Breast epithelium (tissue), 4 donors: ENCODE data around the gene ADAD2. TPM values are rescaled to one million over a fixed set of nuclear protein-coding genes. Genes with fewer than 3 reads are reported as not detected.

ENCODE experiments used
- DNase-seq, 2 donors: peaks; one replicate each; pipeline ENCODE4 v3.0.0-alpha.2; 2019; ENCODE audit warnings: low spot score in 2 of 2
- H3K27ac ChIP-seq, 2 donors: fragments of 200-600 bp; sonication (generic) in 1 of 2; one replicate each; pipeline ENCODE4 v1.5.1; 2016 to 2019; ENCODE audit warnings: mild to moderate bottlenecking in 1 of 2
- H3K27me3 ChIP-seq, 2 donors: fragments of 200-600 bp; sonication (generic) in 1 of 2; one replicate each; pipeline versions ENCODE4 v1.5.1 to v1.6.0; 2017 to 2019; ENCODE audit warnings: control low read depth in 1 of 2, mild to moderate bottlenecking in 1 of 2
- H3K36me3 ChIP-seq: fragments of 200-600 bp; one replicate; pipeline ENCODE4 v1.5.1; 2019
- H3K4me1 ChIP-seq, 2 donors: fragments of 200-600 bp; sonication (generic); one replicate each; pipeline ENCODE4 v1.5.1; 2016 to 2019; ENCODE audit warnings: control low read depth in 1 of 2
- H3K4me3 ChIP-seq, 3 donors: fragments of 200-600 bp; sonication (generic); 1 replicate in 2 of 3; 2 replicates in 1 of 3; pipeline ENCODE4 v1.5.1; 2016 to 2019; ENCODE audit warnings: mild to moderate bottlenecking in 3 of 3, moderate library complexity in 2 of 3
- H3K9me3 ChIP-seq, 2 donors: fragments of 200-600 bp; sonication (generic) in 1 of 2; one replicate each; pipeline ENCODE4 v1.5.1; 2016 to 2019; ENCODE audit warnings: control low read depth in 1 of 2
- CTCF ChIP-seq, 3 donors: fragments of 450-650 bp; IDR thresholded peaks; one replicate each; pipeline ENCODE4 v1.5.1; 2016 to 2017; ENCODE audit warnings: antibody characterized with exemption in 3 of 3, mild to moderate bottlenecking in 3 of 3, moderate library complexity in 3 of 3
- POLR2A ChIP-seq: fragments of 450-650 bp; IDR thresholded peaks from one replicate; pipeline ENCODE4 v1.6.1; 2016; ENCODE audit warnings: antibody characterized with exemption, mild to moderate bottlenecking, moderate library complexity
- POLR2AphosphoS5 ChIP-seq, 3 donors: sonication (generic); formaldehyde crosslinking; IDR thresholded peaks; one replicate each; pipeline ENCODE4 v1.6.1; 2017; ENCODE audit warnings: antibody characterized with exemption in 3 of 3
- intact Hi-C: fragments of 100-400 bp; cut with DNase I; formaldehyde crosslinking; loops from one replicate; pipeline ENCODE4 v1.15.1; 2023; ENCODE audit warnings: low total_unique reads
- total RNA-seq, 3 donors: library from RNA; depleted of rRNA; stranded (reverse); fragments of >200 nt; gene quantifications; one replicate each; pipeline ENCODE4 v1.1.0, GENCODE V29; 2016

ADAD2 gene
- total RNA-seq, 3 donors from 2014 or later, result 0.15 to 0.96 TPM; not detected in 1

- no peaks in the 10 kb centered on the region for H3K36me3 ChIP-seq
- DNase-seq, result no peak
- TF ChIP-seq CTCF (IDR thresholded peaks at IDR 0.05) (no peak), POLR2AphosphoS5 (IDR thresholded peaks at IDR 0.05) (no peak), POLR2A (no peak)
- no peaks in the 10 kb centered on the region for H3K9me3 ChIP-seq
- intact Hi-C loops, result no loop called here
- no peak overlapping the region for H3K27ac ChIP-seq
- H3K4me1 ChIP-seq, result no peaks in the 10 kb centered on the region
- H3K27me3 ChIP-seq, result no peaks in the 10 kb centered on the region
- H3K4me3 ChIP-seq, result no peak overlapping the region
Observed at GRCh38 chr16:84156342-84156784, 34.6 kb upstream of the ADAD2 start.

GRCh38 chr16:84159007-84159406 is 31.9 kb upstream of the ADAD2 start:
- intact Hi-C loops, result loop anchor here (2.0 kb wide), 1 partner anchor 56 kb away; no protein-coding TSS in a partner anchor
- no peaks in the 10 kb centered on the region for H3K9me3 ChIP-seq
- TF ChIP-seq CTCF (IDR thresholded peaks at IDR 0.05) (no peak), POLR2A (no peak), POLR2AphosphoS5 (IDR thresholded peaks at IDR 0.05) (no peak)
- no peaks in the 10 kb centered on the region for H3K27me3 ChIP-seq
- H3K36me3 ChIP-seq, result no peaks in the 10 kb centered on the region
- H3K27ac ChIP-seq, result no peak overlapping the region
- DNase-seq, result no peak
- H3K4me1 ChIP-seq, result no peaks in the 10 kb centered on the region
- no peak overlapping the region for H3K4me3 ChIP-seq

GRCh38 chr16:84159800-84160199 is 31.2 kb upstream of the ADAD2 start:
- intact Hi-C loops, result loop anchor here (2.0 kb wide), 1 partner anchor 55 kb away; no protein-coding TSS in a partner anchor
- no peaks in the 10 kb centered on the region for H3K4me1 ChIP-seq
- H3K4me3 ChIP-seq, result no peak overlapping the region
- H3K9me3 ChIP-seq, result no peaks in the 10 kb centered on the region
- no peak for DNase-seq
- H3K27me3 ChIP-seq, result no peaks in the 10 kb centered on the region
- H3K36me3 ChIP-seq, result no peaks in the 10 kb centered on the region
- TF ChIP-seq CTCF (IDR thresholded peaks at IDR 0.05), result no peak
- no peak for TF ChIP-seq POLR2AphosphoS5 (IDR thresholded peaks at IDR 0.05)
- no peak for TF ChIP-seq POLR2A
- no peak overlapping the region for H3K27ac ChIP-seq

GRCh38 chr16:84161037-84161436 is 29.9 kb upstream of the ADAD2 start:
- no peak overlapping the region for H3K4me3 ChIP-seq
- H3K36me3 ChIP-seq, result no peaks in the 10 kb centered on the region
- no peaks in the 10 kb centered on the region for H3K4me1 ChIP-seq
- H3K27ac ChIP-seq, result no peak overlapping the region
- intact Hi-C loops, result no loop called here
- no peaks in the 10 kb centered on the region for H3K27me3 ChIP-seq
- no peak for DNase-seq
- no peak for TF ChIP-seq POLR2AphosphoS5 (IDR thresholded peaks at IDR 0.05)
- no peak for TF ChIP-seq CTCF (IDR thresholded peaks at IDR 0.05)
- TF ChIP-seq POLR2A, result no peak
- H3K9me3 ChIP-seq, result no peaks in the 10 kb centered on the region

GRCh38 chr16:84161801-84162200 is 29.2 kb upstream of the ADAD2 start:
- H3K9me3 ChIP-seq, result no peaks in the 10 kb centered on the region
- no peaks in the 10 kb centered on the region for H3K4me1 ChIP-seq
- intact Hi-C loops, result no loop called here
- no peak overlapping the region for H3K4me3 ChIP-seq
- no peaks in the 10 kb centered on the region for H3K36me3 ChIP-seq
- H3K27ac ChIP-seq, result no peak overlapping the region
- no peak for DNase-seq
- H3K27me3 ChIP-seq, result no peaks in the 10 kb centered on the region
- TF ChIP-seq CTCF (IDR thresholded peaks at IDR 0.05) (no peak), POLR2AphosphoS5 (IDR thresholded peaks at IDR 0.05) (no peak), POLR2A (no peak)
